GM10266 (cell line): ENCODE measurements around the gene SHROOM3.

Source experiments
- DNase-seq: peaks from one replicate; pipeline ENCODE4 v3.0.0; 2012; ENCODE audit errors: extremely low spot score
- CTCF ChIP-seq: IDR thresholded peaks from 2 replicates; pipeline ENCODE4 v1.5.1; 2012; ENCODE audit warnings: mild to moderate bottlenecking, low read depth; ENCODE audit not compliant: control insufficient read depth, insufficient read depth; ENCODE audit errors: missing control alignments

The SHROOM3 gene

GRCh38 chr4:76637712-76638361 is 202.8 kb downstream of the SHROOM3 start:
- no peak for DNase-seq
- TF ChIP-seq CTCF: no peak

- DNase-seq: no peak
- TF ChIP-seq CTCF: no peak
These were observed 204.3 kb downstream of the SHROOM3 start for GRCh38 chr4:76639288-76639687.

- TF ChIP-seq CTCF: no peak
- DNase-seq: no peak
These were observed 205.4 kb downstream of the SHROOM3 start for GRCh38 chr4:76640353-76640910.

- TF ChIP-seq CTCF: no peak
These were observed 206.3 kb downstream of the SHROOM3 start for GRCh38 chr4:76641351-76641750.

GRCh38 chr4:76641758-76642157 is 206.7 kb downstream of the SHROOM3 start:
- no peak for DNase-seq

More at GRCh38 chr4:76641351-76641750, 206.3 kb downstream of the SHROOM3 start:
- no peak for DNase-seq

GRCh38 chr4:76644831-76645485 is 209.9 kb downstream of the SHROOM3 start:
- no peak for TF ChIP-seq CTCF
- DNase-seq: no peak

More at GRCh38 chr4:76641758-76642157, 206.7 kb downstream of the SHROOM3 start:
- no peak for TF ChIP-seq CTCF

- TF ChIP-seq CTCF: no peak
- DNase-seq: no peak
These were observed 214.1 kb downstream of the SHROOM3 start for GRCh38 chr4:76649086-76649485.
